ENCODE data around the gene CFAP46. TPM values are rescaled to one million over a fixed set of nuclear protein-coding genes. Genes with fewer than 3 reads are reported as not detected.

Gene CFAP46
- not detected for polyA plus RNA-seq

DNA sequence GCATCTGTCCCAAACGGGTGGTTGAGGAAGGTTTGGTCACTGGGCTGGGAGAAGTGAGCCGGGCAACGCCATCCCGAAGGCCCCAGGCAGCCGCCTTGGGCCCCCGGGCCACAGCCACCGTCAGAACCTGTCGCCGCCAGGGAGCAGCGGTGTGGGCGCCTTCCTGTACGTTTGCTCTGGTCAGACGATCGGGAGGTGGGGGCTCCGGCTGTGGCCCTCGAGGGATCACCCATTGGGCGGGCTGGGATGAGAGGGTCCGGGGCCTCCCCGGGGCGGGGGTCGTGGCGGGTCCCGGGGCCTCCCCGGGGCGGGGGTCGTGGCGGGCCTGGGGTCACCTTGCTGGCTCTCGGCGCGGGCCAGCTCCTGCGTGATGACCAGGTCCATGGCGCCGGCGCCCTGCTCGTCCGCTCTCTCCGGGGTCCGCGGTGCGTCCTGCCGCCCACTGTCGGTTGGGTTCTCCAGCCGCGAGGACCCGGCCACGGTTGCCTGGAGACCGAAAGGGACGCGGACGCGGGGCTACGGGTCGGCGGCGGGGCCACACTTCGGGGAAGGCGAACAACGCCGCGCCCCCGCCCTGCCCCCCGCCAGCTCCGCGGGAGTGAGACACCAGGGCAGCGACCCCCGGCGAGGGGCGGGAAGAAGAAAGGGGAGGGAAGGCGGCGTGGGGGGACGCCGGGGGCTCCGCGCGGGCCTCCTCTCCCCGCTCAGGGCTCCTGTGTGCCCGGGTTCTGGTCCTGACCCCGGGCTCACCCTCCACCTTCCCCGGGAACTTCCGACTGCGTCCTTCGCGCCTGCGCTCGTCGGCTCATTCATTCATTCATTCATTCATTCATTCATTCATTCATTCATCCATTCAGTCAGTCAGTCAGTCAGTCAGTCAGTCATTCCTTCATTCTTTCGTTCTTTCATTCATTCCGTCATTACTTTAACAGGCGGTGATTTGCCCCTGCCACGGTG is at the start of gene CFAP46:
CFAP46 (minus strand) TSS at position 470 of the 957 bp plus-strand sequence; CDS start at position 384, 86 bp downstream.
- DNase-seq = peak in 1 of 3 donors; percentile 14
- Mint-ChIP-seq H3K4me1 (peaks cover 2 to 6% of the 10 kb centered on the region in 2 donors), H3K36me3 (peaks cover 0 to 3% (median 0%) of the 10 kb centered on the region in 3 donors), H3K27ac (peak within 1 kb of the TSS in 1 of 6 donors; percentile 62), H3K9me3 (peaks cover 0 to 3% (median 0%) of the 10 kb centered on the region in 6 donors), H3K4me3 (peak within 1 kb of the TSS; percentile 30 to 92 (median 58)), H3K27me3 (ENCODE audit: low read depth in 3 of 3) (peaks cover 2 to 23% (median 20%) of the 10 kb centered on the region in 3 donors)

DNA sequence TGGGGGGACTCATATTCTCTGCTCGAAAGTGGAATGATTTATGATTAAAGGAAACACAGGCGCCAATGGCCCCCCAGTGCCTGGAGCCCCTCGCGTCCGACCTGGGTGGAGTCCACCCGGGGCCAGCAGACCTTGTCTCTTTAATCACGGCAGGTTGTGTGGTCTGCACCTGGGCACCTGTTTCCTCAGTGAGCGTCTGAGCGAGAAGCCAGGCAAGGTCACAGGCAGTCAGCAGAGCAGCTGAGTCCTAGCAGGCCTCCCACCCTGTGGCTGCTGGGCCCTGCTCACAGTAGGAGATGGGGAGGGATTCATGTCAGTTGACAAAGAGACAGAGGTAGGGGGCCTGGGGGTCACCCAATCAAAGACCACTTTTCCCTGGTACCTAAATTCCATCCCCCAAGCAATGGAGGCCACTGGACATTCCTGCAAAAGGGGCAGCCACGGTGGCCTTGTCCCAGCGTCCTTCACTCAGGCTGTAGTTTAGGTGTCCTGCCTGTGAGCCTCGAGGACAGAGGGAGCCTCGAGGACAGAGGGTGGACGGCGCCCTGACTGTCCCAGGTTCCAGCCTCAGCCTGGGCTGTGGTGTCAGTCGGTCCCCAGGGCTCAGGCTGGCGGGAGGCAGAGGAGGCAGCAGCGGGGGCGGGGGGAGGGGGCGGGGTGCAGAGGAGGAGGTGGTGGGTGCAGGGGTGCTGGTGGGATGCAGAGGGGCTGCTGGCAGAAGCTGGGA is 49.5 kb upstream of the CFAP46 start:
- no peaks in the 10 kb centered on the region for H3K9me3 Mint-ChIP-seq
- no peak for DNase-seq
- no peaks in the 10 kb centered on the region for H3K4me1 Mint-ChIP-seq
- H3K36me3 Mint-ChIP-seq = no peaks in the 10 kb centered on the region
- H3K4me3 Mint-ChIP-seq = no peak overlapping the region
- peaks cover 0 to 8% (median 2%) of the 10 kb centered on the region in 3 donors for H3K27me3 Mint-ChIP-seq (ENCODE audit: low read depth in 3 of 3)
- no peak overlapping the region for H3K27ac Mint-ChIP-seq

DNA sequence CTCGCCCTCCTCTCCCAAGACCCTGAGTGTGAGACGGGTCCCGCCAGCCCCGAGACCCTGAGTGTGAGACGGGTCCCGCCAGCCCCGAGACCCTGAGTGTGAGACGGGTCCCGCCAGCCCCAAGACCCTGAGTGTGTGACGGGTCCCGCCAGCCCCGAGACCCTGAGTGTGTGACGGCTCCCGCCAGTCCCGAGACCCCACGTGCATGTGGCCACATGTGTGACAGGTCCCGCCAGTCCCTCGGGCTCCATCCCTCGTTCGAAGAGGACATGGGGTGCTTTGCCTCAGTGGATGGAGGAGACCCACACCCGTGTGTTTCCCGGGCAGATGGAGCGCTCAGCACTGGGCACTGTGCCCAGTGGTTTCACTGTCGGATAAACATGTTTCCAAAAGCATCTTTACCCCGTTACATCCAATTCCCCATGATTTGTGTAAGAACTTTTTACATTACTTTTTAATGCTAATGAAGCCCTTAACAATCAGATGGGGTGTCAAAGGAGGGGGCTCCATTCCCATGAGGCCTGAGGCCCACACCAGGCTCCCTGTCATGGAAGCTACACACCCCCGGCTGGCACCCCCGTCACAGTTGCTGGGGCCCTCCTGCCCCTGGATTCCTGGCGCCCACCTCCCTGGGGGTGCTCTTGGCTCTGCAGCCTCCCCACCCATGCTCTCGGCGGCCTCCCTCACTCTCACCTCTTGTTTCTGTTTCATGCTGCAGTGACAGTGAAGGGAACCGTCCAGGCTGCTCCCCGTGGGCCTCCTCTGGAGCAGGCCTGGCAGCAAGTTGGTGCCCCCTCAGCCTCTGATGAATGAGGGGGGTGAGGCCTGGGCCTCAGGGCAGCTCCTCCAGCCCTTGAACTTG is 48.5 kb upstream of the CFAP46 start:
- no peak overlapping the region for H3K4me3 Mint-ChIP-seq
- peaks cover 0 to 8% (median 0%) of the 10 kb centered on the region in 3 donors for H3K27me3 Mint-ChIP-seq (ENCODE audit: low read depth in 3 of 3)
- no peaks in the 10 kb centered on the region for H3K4me1 Mint-ChIP-seq
- no peaks in the 10 kb centered on the region for H3K36me3 Mint-ChIP-seq
- H3K9me3 Mint-ChIP-seq = no peaks in the 10 kb centered on the region
- DNase-seq = no peak
- H3K27ac Mint-ChIP-seq = no peak overlapping the region

DNA sequence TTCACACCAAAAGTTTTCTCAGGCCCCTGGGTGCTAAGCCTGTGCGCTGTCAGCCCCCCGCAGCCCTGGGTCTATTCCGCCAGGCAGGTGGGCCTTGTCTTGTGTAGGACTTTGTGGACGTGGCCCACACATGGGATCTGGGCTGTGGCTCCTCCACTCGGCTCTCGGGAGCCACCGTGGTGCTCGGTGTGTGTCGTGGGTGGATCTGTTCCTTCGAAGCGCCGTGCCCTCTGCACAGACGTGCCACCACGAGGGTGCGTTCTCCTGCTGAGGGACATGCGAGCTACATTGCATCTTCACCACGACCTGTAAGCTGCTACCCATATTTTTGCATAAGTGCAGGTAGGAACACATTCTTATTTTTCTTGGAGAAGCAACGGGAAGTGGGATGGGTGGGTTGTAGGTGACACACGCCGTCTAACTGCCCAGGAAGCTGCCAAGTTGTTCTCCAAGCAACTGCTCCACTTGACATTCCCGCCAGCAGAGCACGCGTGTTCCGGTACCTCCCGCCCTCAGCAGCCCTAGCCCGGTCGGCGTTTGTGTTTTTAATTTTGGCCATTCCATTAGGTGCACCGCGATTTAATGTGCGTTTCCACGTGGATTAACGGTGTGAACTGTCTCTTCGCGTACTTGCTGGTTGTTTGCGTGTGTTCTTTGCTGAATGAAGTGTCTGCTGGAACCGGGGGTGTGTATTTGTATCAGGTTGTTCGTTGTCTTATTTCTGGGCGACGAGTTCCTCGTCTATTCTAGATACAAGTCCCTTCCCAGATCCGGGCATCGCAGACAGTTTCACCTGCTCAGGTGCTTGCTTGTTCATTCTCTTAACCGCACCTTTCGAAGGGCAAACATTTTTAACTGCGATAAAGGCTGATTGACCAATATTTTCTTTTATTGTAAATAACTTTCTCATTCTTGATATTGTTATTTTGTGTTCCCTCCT is 47.4 kb upstream of the CFAP46 start:
- H3K4me3 Mint-ChIP-seq = no peak overlapping the region
- no peak for DNase-seq
- H3K4me1 Mint-ChIP-seq = no peaks in the 10 kb centered on the region
- no peak overlapping the region for H3K27ac Mint-ChIP-seq
- H3K36me3 Mint-ChIP-seq = no peaks in the 10 kb centered on the region
- peaks cover 0 to 8% (median 4%) of the 10 kb centered on the region in 3 donors for H3K27me3 Mint-ChIP-seq (ENCODE audit: low read depth in 3 of 3)
- H3K9me3 Mint-ChIP-seq = no peaks in the 10 kb centered on the region

DNA sequence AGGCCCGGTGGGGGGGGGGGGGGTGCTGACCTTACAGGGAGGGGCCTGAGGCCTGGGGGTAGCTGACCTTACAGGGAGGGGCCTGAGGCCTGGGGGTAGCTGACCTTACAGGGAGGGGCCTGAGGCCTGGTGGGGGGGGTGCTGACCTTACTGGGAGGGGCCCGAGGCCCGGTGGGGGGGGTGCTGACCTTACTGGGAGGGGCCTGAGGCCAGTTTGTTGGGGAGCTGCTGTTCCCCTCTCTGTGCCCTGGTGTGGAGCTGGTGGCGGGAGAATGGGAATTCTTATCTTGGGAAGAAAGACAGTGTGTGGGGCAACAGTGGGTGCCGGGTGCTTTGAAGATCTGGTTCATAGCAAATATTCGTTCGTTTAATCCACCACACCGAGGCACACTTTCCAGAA is 46.6 kb upstream of the CFAP46 start:
- no peak for DNase-seq
- H3K27ac Mint-ChIP-seq = no peak overlapping the region
- H3K4me1 Mint-ChIP-seq = no peaks in the 10 kb centered on the region
- no peak overlapping the region for H3K4me3 Mint-ChIP-seq
- no peaks in the 10 kb centered on the region for H3K36me3 Mint-ChIP-seq
- H3K9me3 Mint-ChIP-seq = no peaks in the 10 kb centered on the region
- peaks cover 0 to 6% (median 4%) of the 10 kb centered on the region in 3 donors for H3K27me3 Mint-ChIP-seq (ENCODE audit: low read depth in 3 of 3)

DNA sequence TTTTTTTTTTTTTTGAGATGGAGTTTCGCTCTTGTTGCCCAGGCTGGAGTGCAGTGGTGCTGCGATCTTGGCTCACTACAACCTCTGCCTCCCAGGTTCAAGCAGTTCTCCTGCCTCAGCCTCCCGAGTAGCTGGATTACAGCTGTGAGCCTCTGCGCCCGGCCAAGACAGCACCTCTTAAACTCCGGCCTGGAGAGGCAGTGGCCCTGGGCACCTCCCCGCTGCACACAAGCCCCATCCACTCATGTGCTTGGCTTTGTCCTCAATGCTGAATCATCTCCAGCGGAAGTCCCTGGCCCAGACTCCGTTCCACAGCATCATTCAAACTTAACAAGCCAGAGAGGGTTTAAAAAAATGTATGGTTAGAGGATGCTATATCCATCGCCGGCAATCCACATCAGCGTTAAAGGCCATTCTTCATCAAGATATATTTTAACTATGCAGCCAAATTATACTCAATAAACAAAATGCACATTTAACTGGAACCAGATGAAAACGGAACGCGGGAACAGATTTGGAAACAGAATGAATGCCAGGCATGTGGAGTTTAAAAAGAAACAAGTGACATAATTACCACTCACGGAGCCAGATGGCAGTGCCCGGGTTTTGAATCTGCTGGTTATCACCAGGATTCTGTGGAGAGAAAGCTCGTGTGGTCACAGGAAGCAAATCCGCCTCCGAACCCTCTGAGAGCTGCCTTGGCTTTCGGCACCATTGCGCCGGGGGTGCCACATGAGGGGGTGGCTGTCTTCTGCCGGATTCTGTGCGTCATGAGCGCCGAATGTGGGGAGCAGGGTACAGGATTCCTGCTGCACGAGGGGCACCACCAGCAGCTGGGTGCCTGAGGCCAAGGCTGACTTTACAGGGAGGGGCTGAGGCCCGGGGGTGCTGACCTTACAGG is 45.6 kb upstream of the CFAP46 start:
- Mint-ChIP-seq H3K9me3 (no peaks in the 10 kb centered on the region), H3K36me3 (no peaks in the 10 kb centered on the region), H3K4me1 (no peaks in the 10 kb centered on the region), H3K27ac (no peak overlapping the region), H3K27me3 (ENCODE audit: low read depth in 3 of 3) (peaks cover 0 to 6% (median 4%) of the 10 kb centered on the region in 3 donors), H3K4me3 (no peak overlapping the region)
- DNase-seq = no peak

DNA sequence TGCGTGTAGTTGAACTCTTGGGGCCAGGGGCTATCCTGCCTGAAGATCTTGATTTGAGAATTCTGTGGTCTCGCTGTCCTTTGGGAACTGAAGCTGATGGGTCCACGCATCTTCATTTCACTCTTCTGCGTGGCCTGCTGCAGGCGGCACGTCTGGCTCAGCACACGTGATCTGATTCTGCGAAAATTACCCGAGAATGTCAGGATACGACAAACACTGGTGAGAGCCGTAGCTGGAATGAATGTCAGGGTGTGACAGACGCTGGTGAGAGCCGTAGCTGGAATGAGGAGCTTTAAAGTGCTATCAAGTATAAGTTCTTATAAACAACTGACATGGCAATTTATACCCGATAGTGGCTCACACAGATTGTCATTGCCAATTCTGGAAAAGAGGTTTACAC is 44.6 kb upstream of the CFAP46 start:
- H3K27me3 Mint-ChIP-seq (ENCODE audit: low read depth in 3 of 3) = peaks cover 0 to 7% (median 6%) of the 10 kb centered on the region in 3 donors
- no peaks in the 10 kb centered on the region for H3K9me3 Mint-ChIP-seq
- H3K36me3 Mint-ChIP-seq = no peaks in the 10 kb centered on the region
- H3K27ac Mint-ChIP-seq = no peak overlapping the region
- H3K4me3 Mint-ChIP-seq = no peak overlapping the region
- DNase-seq = no peak
- no peaks in the 10 kb centered on the region for H3K4me1 Mint-ChIP-seq

DNA sequence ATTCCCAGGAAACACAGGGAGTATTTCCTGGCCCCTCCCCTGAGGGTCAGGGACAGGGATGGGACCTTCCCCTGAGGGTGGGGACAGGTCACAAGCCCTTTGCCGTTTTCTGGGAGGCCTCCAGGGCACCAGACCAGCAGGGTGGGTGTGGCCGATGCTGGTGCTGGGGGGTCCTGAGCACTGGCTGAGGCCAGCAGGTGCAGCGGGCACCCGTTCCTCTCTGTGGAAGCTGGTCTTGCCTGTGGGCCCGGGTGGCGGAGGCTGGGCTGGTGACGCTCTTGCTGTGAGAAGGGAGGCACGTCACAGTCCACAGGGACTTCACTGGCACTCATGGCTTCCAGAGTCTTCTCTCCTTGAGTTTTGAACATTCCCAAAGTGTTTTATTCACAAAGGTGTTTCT is 44.2 kb upstream of the CFAP46 start:
- Mint-ChIP-seq H3K4me3 (no peak overlapping the region), H3K27me3 (ENCODE audit: low read depth in 3 of 3) (peaks cover 0 to 7% (median 6%) of the 10 kb centered on the region in 3 donors), H3K4me1 (no peaks in the 10 kb centered on the region), H3K27ac (no peak overlapping the region), H3K9me3 (no peaks in the 10 kb centered on the region), H3K36me3 (no peaks in the 10 kb centered on the region)
- no peak for DNase-seq

DNA sequence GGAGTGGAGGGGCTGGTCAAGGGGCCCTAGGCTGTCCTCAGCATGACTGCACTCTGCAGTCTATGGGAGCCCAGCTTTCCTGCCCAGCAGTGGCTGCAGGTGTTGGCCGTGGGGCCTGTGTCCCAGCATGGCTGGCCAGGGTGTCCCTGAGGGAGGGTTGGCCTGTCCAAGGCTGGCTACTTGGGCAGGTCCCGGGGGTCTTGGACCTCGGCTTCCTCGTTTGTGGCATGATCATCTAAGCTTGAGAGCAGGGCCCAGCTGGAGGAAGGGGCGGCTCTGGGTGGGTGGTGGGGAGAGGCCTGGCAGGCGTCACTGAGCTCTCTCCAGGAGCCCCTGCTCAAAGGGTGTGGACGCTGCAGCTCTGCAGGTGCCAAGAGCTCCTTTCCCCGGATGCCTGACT is 43.7 kb upstream of the CFAP46 start:
- Mint-ChIP-seq H3K27ac (no peak overlapping the region), H3K9me3 (no peaks in the 10 kb centered on the region), H3K27me3 (ENCODE audit: low read depth in 3 of 3) (peaks cover 0 to 7% (median 6%) of the 10 kb centered on the region in 3 donors), H3K36me3 (no peaks in the 10 kb centered on the region), H3K4me3 (no peak overlapping the region), H3K4me1 (no peaks in the 10 kb centered on the region)
- DNase-seq = no peak

DNA sequence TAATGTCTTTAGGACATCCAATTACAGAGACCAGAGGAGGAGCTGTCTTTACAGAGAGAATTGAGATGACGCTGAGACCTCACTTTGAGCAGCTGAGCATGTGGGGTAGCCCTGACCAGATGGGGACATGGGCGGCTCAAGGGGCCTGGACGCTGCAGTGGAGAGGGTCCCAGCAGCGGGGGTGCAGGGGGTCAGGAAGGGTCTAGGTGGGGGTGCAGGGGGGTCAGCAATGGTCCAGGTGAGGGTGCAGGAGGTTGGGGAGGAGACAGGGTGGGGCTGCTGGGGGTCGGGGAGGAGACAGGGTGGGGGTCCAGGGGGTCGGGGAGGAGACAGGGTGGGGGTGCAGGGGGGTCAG is 43.2 kb upstream of the CFAP46 start:
- Mint-ChIP-seq H3K27me3 (ENCODE audit: low read depth in 3 of 3) (peaks cover 0 to 7% (median 6%) of the 10 kb centered on the region in 3 donors), H3K27ac (no peak overlapping the region), H3K4me1 (no peaks in the 10 kb centered on the region), H3K36me3 (no peaks in the 10 kb centered on the region), H3K9me3 (no peaks in the 10 kb centered on the region), H3K4me3 (no peak overlapping the region)
- no peak for DNase-seq

DNA sequence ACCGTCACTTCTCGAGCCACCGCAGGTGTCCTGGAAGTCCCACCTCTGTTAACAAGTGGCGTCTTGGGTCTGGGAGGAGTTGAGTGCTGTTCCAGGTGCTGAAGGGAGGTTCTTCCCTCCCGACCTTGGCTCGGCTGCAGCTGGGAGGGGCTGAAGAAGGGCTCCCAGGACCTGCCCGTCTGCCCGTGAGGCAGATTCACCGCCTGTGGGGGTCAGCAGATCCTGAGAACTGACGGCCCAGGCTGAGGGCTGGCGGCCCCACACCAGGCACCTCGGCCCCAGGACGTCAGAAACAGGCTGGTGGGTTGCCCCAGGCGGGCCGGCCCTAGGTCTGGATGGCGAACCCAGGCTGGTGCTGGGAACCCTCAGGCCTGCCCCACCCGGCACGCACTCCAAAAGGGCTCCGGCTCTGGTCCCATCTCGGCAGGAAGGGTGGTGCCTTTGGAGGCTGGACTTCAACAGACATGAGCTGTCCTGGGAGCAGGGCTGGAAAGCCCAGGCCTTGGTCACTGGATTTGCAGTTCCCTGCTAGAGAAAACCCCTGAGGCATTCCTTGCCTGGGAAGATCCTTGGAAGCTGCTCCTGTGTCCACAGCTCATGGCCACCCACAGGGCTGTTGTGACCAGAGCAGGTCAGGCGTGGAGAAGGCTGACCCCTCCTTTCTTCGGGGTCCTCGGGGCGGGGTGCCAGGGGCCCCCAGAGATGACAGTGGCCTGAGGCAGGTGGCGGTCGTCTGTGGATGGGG is 42.6 kb upstream of the CFAP46 start:
- DNase-seq = no peak
- Mint-ChIP-seq H3K4me3 (no peak overlapping the region), H3K27ac (no peak overlapping the region)

DNA sequence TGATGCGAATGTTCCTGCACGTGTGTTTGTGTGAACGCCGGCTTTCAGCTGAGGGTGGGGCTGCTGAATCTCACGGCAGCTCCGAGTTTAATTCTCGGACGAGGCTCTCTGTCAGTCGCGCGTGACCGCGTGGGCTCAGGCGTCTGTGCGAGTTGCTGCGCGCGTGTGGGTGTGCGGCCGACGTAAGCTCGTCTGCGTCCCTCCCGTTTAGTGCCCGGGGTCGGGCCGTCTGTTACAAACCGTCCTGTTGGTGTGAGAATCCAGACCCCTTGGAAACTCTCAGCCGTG is 41.6 kb upstream of the CFAP46 start:
- Mint-ChIP-seq H3K9me3 (no peaks in the 10 kb centered on the region), H3K4me3 (no peak overlapping the region), H3K36me3 (no peaks in the 10 kb centered on the region), H3K27ac (no peak overlapping the region), H3K4me1 (no peaks in the 10 kb centered on the region), H3K27me3 (ENCODE audit: low read depth in 3 of 3) (peaks cover 0 to 7% (median 3%) of the 10 kb centered on the region in 3 donors)
- DNase-seq = no peak

More for the DNA sequence above, 42.6 kb upstream of the CFAP46 start:
- Mint-ChIP-seq H3K4me1 (no peaks in the 10 kb centered on the region), H3K27me3 (ENCODE audit: low read depth in 3 of 3) (peaks cover 0 to 7% (median 4%) of the 10 kb centered on the region in 3 donors), H3K36me3 (no peaks in the 10 kb centered on the region), H3K9me3 (no peaks in the 10 kb centered on the region)
